Activated T-helper 1 cell treated with anti-CD3 and anti-CD28 coated beads, Interleukin-12 subunit alpha, Interleukin-12 subunit beta, Interleukin-2, Interleukin-4 antibody, amounts not matched to agents 30 ng/mL and 10 ng/mL and 1 ng/mL, durations not matched to agents 14 hours and 24 hours and 36 hours (primary cell): ENCODE measurements around the gene LSM8. TPM values are rescaled to one million over a fixed set of nuclear protein-coding genes. Genes with fewer than 3 reads are reported as not detected.
"Not testable (repeated sequence)": the region's sequence is repeated elsewhere in the genome, so short reads cannot be mapped to it uniquely, and the experiment has no call there.

Source experiments
- DNase-seq: peaks from one replicate; pipeline ENCODE4 v3.0.0; 2021; ENCODE audit warnings: low spot score
- H3K27ac Mint-ChIP-seq: one replicate; pipeline ENCODE4 v1.8.0; 2021; ENCODE audit warnings: mild to moderate bottlenecking, mixed read lengths
- H3K27me3 Mint-ChIP-seq: one replicate; pipeline ENCODE4 v1.8.0; 2022; ENCODE audit warnings: mild to moderate bottlenecking, moderate library complexity, mixed read lengths; ENCODE audit not compliant: insufficient read depth
- H3K36me3 Mint-ChIP-seq: one replicate; pipeline ENCODE4 v1.8.0; 2021; ENCODE audit warnings: low read depth, mixed read lengths
- H3K4me1 Mint-ChIP-seq: one replicate; pipeline ENCODE4 v1.8.0; 2021; ENCODE audit warnings: low read depth, mixed read lengths
- H3K4me3 Mint-ChIP-seq: one replicate; pipeline ENCODE4 v1.8.0; 2021; ENCODE audit warnings: mild to moderate bottlenecking, moderate library complexity, mixed read lengths
- H3K9me3 Mint-ChIP-seq: one replicate; pipeline ENCODE4 v1.8.0; 2021; ENCODE audit warnings: mixed read lengths
- intact Hi-C: fragments of 100-400 bp; cut with micrococcal nuclease; formaldehyde crosslinking; loops from one replicate; pipeline ENCODE4 v1.15.1; 2024
- total RNA-seq: library from RNA; stranded (reverse); gene quantifications from 2 replicates; pipeline ENCODE4 v1.2.3, GENCODE V29; 2022

The LSM8 gene
- total RNA-seq = 45.9 and 46.7 TPM in 2 replicates

- Mint-ChIP-seq H3K4me3 (peak within 1 kb of the TSS; percentile 97), H3K36me3 (peaks cover 32% of the 10 kb centered on the region), H3K27me3 (no peaks in the 10 kb centered on the region), H3K4me1 (peaks cover 40% of the 10 kb centered on the region), H3K27ac (peak within 1 kb of the TSS; percentile 99), H3K9me3 (no peaks in the 10 kb centered on the region)
- peak; percentile 97 for DNase-seq
- intact Hi-C loops = loop anchor here (1.0 to 10.0 kb wide), 8 partner anchors 12 to 1969 kb away; partner anchors contain the start of genes CAPZA2, ST7 and TES
These were observed at the start of gene LSM8 for GRCh38 chr7:118183786-118184564. Gene LSM8, plus strand, starts transcription at chr7:118184164. Its CDS starts 60 bp downstream, at chr7:118184224.

GRCh38 chr7:118134420-118134819 lies 49.5 kb upstream of the LSM8 start:
- DNase-seq, H3K9me3 Mint-ChIP-seq, H3K4me3 Mint-ChIP-seq, H3K27me3 Mint-ChIP-seq, H3K36me3 Mint-ChIP-seq, H3K4me1 Mint-ChIP-seq, H3K27ac Mint-ChIP-seq, intact Hi-C loops: not testable (repeated sequence)

GRCh38 chr7:118140468-118140867 lies 43.5 kb upstream of the LSM8 start:
- peaks cover 2% of the 10 kb centered on the region for H3K27me3 Mint-ChIP-seq
- no peak overlapping the region for H3K4me3 Mint-ChIP-seq
- H3K4me1 Mint-ChIP-seq = no peaks in the 10 kb centered on the region
- H3K27ac Mint-ChIP-seq = no peak overlapping the region
- intact Hi-C loops = no loop called here
- DNase-seq = no peak
- H3K36me3 Mint-ChIP-seq = no peaks in the 10 kb centered on the region
- H3K9me3 Mint-ChIP-seq = no peaks in the 10 kb centered on the region

GRCh38 chr7:118142012-118142411 lies 42.0 kb upstream of the LSM8 start:
- no peak for DNase-seq
- H3K4me3 Mint-ChIP-seq = no peak overlapping the region
- no peak overlapping the region for H3K27ac Mint-ChIP-seq
- intact Hi-C loops = no loop called here
- H3K27me3 Mint-ChIP-seq = peaks cover 2% of the 10 kb centered on the region
- H3K9me3 Mint-ChIP-seq = no peaks in the 10 kb centered on the region
- no peaks in the 10 kb centered on the region for H3K36me3 Mint-ChIP-seq
- H3K4me1 Mint-ChIP-seq = no peaks in the 10 kb centered on the region

GRCh38 chr7:118148930-118149329 lies 35.0 kb upstream of the LSM8 start:
- Mint-ChIP-seq H3K27me3 (peaks cover 8% of the 10 kb centered on the region), H3K27ac (no peak overlapping the region), H3K4me1 (no peaks in the 10 kb centered on the region), H3K9me3 (no peaks in the 10 kb centered on the region), H3K36me3 (no peaks in the 10 kb centered on the region), H3K4me3 (no peak overlapping the region)
- intact Hi-C loops = no loop called here
- DNase-seq = no peak

GRCh38 chr7:118149394-118149793 lies 34.6 kb upstream of the LSM8 start:
- no peaks in the 10 kb centered on the region for H3K9me3 Mint-ChIP-seq
- H3K27ac Mint-ChIP-seq = no peak overlapping the region
- DNase-seq = no peak
- intact Hi-C loops = no loop called here
- H3K36me3 Mint-ChIP-seq = no peaks in the 10 kb centered on the region
- H3K4me3 Mint-ChIP-seq = no peak overlapping the region
- peaks cover 8% of the 10 kb centered on the region for H3K27me3 Mint-ChIP-seq
- H3K4me1 Mint-ChIP-seq = no peaks in the 10 kb centered on the region

GRCh38 chr7:118151671-118152070 lies 32.3 kb upstream of the LSM8 start:
- Mint-ChIP-seq H3K27ac (no peak overlapping the region), H3K36me3 (no peaks in the 10 kb centered on the region), H3K4me3 (no peak overlapping the region), H3K9me3 (no peaks in the 10 kb centered on the region), H3K4me1 (no peaks in the 10 kb centered on the region), H3K27me3 (peaks cover 13% of the 10 kb centered on the region)
- no peak for DNase-seq
- intact Hi-C loops = no loop called here

- intact Hi-C loops = no loop called here
- Mint-ChIP-seq H3K27me3 (peaks cover 13% of the 10 kb centered on the region), H3K27ac (no peak overlapping the region), H3K36me3 (no peaks in the 10 kb centered on the region), H3K9me3 (no peaks in the 10 kb centered on the region), H3K4me1 (no peaks in the 10 kb centered on the region), H3K4me3 (no peak overlapping the region)
- DNase-seq = no peak
These were observed 31.8 kb upstream of the LSM8 start for GRCh38 chr7:118152149-118152548.

- intact Hi-C loops = loop anchor here (1.0 kb wide), 4 partner anchors 159 to 939 kb away; no protein-coding TSS in a partner anchor
- no peaks in the 10 kb centered on the region for H3K4me1 Mint-ChIP-seq
- no peak for DNase-seq
These were observed 31.3 kb upstream of the LSM8 start for GRCh38 chr7:118152654-118153053.

GRCh38 chr7:118153551-118154177 lies 30.3 kb upstream of the LSM8 start:
- no peaks in the 10 kb centered on the region for H3K36me3 Mint-ChIP-seq
- peaks cover 13% of the 10 kb centered on the region for H3K27me3 Mint-ChIP-seq
- H3K4me1 Mint-ChIP-seq = no peaks in the 10 kb centered on the region
- peaks cover 6% of the 10 kb centered on the region for H3K9me3 Mint-ChIP-seq
- H3K4me3 Mint-ChIP-seq = no peak overlapping the region
- intact Hi-C loops = loop anchor here (1.0 kb wide), 4 partner anchors 160 to 940 kb away; no protein-coding TSS in a partner anchor
- DNase-seq = no peak
- H3K27ac Mint-ChIP-seq = no peak overlapping the region

More at GRCh38 chr7:118152654-118153053, 31.3 kb upstream of the LSM8 start:
- H3K36me3 Mint-ChIP-seq = no peaks in the 10 kb centered on the region
- no peaks in the 10 kb centered on the region for H3K9me3 Mint-ChIP-seq
- H3K27me3 Mint-ChIP-seq = peaks cover 13% of the 10 kb centered on the region
- no peak overlapping the region for H3K27ac Mint-ChIP-seq
- no peak overlapping the region for H3K4me3 Mint-ChIP-seq

- no peak for DNase-seq
- Mint-ChIP-seq H3K27me3 (peaks cover 5% of the 10 kb centered on the region), H3K4me3 (no peak overlapping the region), H3K36me3 (no peaks in the 10 kb centered on the region), H3K9me3 (peaks cover 6% of the 10 kb centered on the region), H3K4me1 (no peaks in the 10 kb centered on the region), H3K27ac (no peak overlapping the region)
- intact Hi-C loops = no loop called here
These were observed 25.2 kb upstream of the LSM8 start for GRCh38 chr7:118158766-118159165.

- Mint-ChIP-seq H3K36me3 (no peaks in the 10 kb centered on the region), H3K4me1 (no peaks in the 10 kb centered on the region), H3K27ac (no peak overlapping the region), H3K4me3 (no peak overlapping the region), H3K27me3 (peaks cover 15% of the 10 kb centered on the region), H3K9me3 (no peaks in the 10 kb centered on the region)
- no peak for DNase-seq
- intact Hi-C loops = no loop called here
These were observed 14.8 kb upstream of the LSM8 start for GRCh38 chr7:118169146-118169545.

GRCh38 chr7:118175740-118176139 lies 8.2 kb upstream of the LSM8 start:
- H3K4me1 Mint-ChIP-seq = no peaks in the 10 kb centered on the region
- no peaks in the 10 kb centered on the region for H3K36me3 Mint-ChIP-seq
- no peak overlapping the region for H3K27ac Mint-ChIP-seq
- no peaks in the 10 kb centered on the region for H3K9me3 Mint-ChIP-seq
- peaks cover 9% of the 10 kb centered on the region for H3K27me3 Mint-ChIP-seq
- intact Hi-C loops = loop anchor here (5.0 kb wide), 1 partner anchor 1298 kb away; no protein-coding TSS in a partner anchor
- no peak for DNase-seq
- H3K4me3 Mint-ChIP-seq = no peak overlapping the region
